CD1c-positive myeloid dendritic cell (primary cell): ENCODE results near the gene CRTC1.
"Not testable (repeated sequence)": the region's sequence is repeated elsewhere in the genome, so short reads cannot be mapped to it uniquely, and the experiment has no call there.

Experiments used
- DNase-seq: peaks from one replicate; pipeline ENCODE4 v3.0.0-alpha.2; 2016; ENCODE audit errors: extremely low spot score

The CRTC1 gene

DNA sequence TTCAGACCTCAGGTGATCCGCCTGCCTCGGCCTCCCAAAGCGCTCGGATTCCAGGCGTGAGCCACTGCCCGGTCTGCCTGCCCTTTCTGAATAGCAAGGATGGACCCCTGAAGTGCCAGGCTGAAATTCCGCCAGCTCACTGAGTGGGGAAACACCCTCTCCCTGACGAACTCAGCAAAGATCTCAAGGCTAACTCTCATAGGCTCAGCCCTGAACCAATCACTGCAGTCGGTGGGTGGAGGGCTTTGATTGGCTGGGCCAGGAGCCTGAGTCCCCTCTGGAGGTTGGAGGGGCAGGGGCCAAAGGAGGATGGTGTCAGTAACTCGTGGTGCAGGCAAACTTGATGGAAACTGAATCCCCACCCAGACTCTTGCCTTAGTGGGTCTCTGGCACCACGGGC lies 118.9 kb downstream of the CRTC1 start:
- no peak for DNase-seq

GRCh38 chr19:18803550-18804138 lies 120.2 kb downstream of the CRTC1 start:
- DNase-seq: no peak

DNA sequence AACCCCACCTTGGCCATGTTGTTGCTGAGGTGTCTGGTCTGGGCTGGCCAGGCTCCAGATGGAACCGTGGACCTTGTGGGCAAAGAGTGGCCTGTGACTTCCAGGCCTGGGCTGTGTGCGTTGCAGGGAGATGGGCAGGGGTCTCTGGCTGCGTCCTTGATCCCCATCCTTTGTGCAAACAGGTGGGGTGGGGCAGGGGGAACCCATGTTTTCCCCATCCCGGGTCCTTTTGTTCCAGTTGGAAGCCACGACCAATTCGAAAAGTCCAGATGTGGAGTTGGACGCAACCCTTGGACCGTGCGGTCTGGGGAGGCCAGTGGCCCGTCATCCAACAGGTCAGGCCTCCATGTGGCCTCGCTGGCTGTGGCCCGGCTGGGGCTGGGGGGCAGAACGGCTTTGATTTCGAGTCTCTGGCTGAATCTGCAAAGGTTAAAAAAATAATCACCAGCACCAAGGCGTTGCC lies 120.7 kb downstream of the CRTC1 start:
- no peak for DNase-seq

DNA sequence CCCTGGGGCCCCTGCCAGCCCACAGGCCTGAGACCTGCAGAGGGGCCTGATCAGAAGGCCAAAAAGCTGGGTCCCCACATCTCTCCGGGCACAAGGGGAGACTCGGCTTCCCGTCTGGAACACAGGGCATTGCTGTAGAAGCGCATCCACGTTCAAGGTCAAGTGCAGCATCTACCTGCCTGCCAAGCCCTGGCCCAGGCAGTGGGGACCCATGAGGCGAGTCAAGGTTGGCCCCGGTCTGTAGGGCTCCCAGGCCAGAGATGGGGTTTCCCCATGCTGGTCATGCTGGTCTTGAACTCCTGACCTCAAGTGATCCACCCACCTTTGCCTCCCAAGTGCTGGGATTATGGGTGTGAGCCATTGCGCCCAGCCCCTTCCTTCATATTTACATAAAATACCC lies 121.2 kb downstream of the CRTC1 start:
- DNase-seq: no peak

DNA sequence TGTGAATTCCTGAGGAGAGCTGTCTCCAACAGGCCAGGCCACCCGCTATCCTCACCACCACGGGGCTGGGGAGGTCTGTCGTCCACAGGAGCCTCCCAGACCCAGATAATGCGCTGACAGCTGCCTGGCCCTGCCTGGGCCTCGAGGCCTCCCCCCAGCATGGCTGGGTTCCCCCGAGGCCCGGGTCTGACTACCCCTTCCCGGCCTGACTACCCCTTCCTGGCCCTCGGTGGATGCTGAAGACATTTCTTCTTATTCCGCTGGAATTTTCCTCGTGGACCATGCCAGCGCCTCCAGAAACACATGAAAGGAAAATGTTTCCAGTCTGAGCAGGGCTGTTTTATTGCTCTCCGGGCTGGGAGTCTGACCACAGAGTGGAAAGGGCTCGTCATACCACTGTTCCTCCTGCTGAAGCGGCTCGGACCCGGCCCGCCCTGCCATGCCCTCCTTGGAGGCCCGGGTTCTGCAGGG lies 124.4 kb downstream of the CRTC1 start:
- DNase-seq: no peak

DNA sequence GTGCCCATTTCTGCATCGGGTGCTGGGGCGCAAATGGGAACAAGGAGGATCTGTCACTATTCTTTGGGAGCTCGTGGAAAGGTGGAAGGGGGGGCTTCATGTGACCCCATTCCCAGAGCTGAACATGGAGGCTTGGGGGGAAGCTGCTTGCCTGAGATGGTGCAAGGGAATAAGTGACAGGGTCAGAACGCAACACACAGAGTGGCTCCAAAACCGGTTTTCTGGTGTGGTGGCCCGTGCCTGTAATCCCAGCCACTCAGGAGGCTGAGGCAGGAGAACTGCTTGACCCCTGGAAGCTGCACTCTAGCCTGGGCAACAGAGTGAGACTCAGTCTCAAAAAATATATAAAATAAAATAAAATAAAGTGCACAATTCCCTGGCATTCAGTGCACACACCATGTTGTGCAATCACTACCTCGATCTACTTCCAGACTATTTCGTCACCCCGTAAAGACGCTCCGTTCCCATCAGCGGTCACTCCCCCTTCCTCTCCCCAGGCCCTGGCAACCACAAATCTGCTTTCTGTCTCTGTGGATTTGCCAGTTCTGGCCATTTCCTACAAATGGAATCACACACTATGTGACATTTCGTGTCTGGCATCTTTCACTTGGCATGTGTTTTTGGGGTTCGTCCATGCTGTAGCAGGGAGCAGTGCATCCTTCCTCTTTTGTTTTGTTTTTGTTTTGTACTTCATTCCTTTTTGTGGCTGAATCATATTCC lies 125.8 kb downstream of the CRTC1 start:
- DNase-seq: peak; percentile 27

GRCh38 chr19:18811638-18812037 lies 128.2 kb downstream of the CRTC1 start:
- not testable (repeated sequence) for DNase-seq

- no peak for DNase-seq
Observed at GRCh38 chr19:18814063-18814462, 130.6 kb downstream of the CRTC1 start.

DNA sequence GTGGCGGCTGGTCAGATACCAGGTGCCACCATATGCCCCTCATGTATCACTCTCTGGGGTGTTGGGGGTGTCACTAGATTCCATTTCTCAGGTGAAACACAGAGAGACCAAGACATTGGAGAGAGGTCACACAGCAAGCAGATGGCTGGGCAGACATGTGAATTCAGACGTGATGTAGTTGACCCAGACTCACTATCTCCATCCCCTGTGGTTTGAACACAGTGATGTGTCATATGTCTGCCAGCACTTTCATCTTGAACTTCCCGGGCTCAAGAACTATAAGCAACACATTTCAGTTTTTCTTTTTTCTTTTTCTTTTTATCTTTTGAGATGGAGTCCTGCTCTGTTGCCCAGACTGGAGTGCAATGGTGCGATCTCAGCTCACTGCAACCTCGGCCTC lies 132.2 kb downstream of the CRTC1 start:
- no peak for DNase-seq

GRCh38 chr19:18816645-18817044 lies 133.2 kb downstream of the CRTC1 start:
- not testable (repeated sequence) for DNase-seq

DNA sequence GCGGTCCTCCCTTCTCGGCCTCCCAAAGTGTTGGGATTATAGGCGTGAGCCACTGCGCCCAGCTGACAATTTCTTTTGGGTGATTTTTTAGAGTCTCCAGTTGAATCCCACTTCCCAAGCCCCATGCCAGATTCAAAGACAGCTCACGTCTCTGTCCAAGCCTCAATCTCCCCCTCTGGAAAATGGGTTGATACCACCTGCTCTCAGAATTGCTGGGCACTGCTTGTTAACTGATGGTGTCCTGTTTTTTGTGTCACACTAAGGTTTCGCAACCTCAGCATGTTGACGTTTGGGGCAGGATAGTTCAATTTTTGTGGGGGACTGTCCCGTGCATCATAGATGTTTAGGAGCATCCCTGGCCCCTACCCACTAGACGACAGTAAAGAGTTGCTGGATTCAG lies 134.1 kb downstream of the CRTC1 start:
- no peak for DNase-seq

DNA sequence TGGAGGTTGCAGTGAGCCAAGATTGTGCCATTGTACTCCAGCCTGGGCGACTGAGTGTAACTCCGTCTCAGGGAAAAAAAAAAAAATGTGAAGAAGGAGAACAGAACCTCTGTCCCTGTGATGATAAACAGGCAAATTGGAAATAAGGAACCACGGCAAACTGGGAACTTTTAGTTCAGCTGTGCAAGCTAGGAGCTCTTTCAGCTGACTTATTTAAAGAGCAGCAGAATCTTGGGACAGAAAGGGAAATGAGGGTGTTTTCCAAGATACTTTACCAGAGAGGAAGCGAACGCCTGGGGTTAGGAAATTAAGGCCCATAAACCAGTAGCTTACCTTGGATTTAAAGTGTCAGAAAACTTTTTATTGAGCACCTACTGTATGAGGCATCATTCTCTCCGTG lies 145.3 kb downstream of the CRTC1 start:
- peak; percentile 35 for DNase-seq

- DNase-seq: no peak
Observed at GRCh38 chr19:18830488-18830887, 147.0 kb downstream of the CRTC1 start.

DNA sequence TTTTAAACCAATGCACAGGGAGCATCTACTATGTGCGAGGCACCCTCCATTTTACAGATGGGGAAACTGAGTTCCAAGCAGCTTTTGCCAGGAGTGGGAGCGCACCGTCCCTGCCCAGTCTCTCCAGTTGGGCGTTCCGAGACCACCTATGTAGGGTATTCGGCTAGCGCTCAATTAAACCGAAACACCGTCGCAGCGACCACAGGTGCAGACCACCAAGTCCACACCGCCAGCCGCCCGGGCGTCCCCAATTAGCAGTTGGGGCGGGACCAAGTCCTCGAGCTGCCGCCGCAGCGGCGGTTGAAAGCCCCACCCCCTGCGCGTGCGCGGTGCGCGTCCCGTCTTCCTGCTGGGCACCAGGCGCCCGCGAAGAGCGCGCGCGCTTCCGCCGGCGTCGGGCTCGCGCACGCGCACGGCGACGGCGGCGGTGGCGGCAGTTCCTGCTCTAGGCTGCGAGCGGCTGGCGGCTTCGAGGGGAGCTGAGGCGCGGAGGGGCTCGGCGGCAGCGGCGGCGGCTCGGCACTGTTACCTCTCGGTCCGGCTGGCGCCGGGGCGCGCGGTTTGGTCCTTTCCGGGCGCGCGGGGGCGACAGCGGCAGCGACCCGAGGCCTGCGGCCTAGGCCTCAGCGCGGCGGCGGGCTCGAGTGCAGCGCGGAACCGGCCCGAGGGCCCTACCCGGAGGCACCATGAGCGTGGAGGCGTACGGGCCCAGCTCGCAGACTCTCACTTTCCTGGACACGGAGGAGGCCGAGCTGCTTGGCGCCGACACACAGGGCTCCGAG lies 148.2 kb downstream of the CRTC1 start, which contains the start of gene UPF1:
UPF1 (plus strand) TSS at position 436 of the 782 bp plus-strand sequence; CDS start at position 687, 251 bp downstream.
- DNase-seq: peak; percentile 99
